ENCODE results near the gene LDLRAD2.
A peak's percentile ranks its signal among the peaks of the same experiment; 100 is the strongest.
"Not testable (repeated sequence)": the region's sequence is repeated elsewhere in the genome, so short reads cannot be mapped to it uniquely, and the experiment has no call there.

The LDLRAD2 gene

GRCh38 chr1:21811875-21812305 lies at the start of gene LDLRAD2:
LDLRAD2 (plus strand) TSS chr1:21812265; CDS start chr1:21812452, 187 bp downstream.
- no peak for DNase-seq

GRCh38 chr1:21763236-21763635 lies 48.8 kb upstream of the LDLRAD2 start:
- DNase-seq = no peak

DNA sequence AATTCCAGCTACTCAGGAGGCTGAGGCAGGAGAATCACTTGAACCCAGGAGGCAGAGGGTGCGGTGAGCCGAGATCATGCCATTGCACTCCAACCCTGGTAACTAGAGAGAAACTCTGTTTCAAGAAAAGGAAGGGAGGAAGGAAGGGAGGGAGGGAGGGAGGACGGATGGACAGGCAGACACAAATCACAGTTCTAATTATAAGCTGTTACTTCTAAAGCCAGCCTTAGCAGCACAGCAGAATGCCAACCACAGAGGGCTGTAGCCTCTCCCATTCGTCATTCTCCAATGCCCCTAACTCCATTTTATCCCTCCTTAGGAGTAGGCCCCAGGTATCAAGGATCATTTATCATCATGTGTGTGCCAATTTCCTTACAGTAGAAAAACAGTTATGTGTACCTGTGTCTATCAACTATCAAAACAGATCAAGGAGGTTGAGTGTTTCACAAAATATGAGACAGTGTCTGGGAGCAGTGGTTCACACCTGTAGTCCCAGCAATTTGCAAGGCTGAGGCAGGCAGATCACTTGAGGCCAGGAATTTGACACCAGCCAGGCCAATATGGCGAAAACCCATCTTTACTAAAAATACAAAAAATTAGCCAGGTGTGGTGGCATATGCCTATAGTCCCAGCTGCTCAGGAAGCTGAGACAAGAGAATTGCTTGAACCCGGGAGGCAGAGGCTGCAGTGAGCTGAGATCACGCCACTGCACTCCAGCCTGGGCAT lies 48.2 kb upstream of the LDLRAD2 start:
- no peak for DNase-seq

DNA sequence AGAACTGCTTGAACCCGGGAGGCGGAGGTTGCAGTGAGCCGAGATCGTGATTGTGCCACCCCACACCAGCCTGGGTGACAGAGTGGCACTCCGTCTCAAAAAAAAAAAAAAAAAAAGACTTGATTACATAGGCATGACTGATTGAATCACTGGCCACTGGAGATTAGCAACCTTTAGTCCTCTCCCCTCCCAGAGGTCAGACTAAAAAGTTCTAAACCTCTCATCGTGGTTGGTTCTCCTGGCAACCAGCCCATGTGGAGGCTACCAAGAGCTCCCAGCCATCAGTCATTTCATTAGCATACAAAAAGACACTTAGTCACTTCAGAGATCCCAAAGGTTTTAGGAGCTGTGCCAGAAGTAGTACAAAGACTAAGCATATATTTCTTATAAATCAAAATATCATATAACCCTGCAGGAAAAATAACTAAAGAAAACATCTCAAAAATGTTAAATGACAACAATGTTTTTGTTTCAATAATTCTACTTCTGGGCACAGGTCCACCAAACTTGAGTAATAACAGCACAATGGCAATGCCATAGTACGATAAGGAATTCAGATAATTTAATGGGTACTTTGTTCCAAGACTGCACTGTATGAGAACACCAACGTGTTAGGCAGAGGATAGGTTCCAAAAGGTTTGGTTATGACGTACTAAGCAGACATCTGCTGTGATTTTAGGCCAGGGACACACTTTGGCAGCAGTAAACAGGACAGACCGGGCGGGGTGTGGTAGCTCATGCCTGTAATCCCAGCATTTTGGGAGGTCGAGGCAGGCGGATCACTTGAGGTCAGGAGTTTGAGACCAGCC lies 47.2 kb upstream of the LDLRAD2 start:
- DNase-seq = peak in 1 of 58 donors; percentile 75

DNA sequence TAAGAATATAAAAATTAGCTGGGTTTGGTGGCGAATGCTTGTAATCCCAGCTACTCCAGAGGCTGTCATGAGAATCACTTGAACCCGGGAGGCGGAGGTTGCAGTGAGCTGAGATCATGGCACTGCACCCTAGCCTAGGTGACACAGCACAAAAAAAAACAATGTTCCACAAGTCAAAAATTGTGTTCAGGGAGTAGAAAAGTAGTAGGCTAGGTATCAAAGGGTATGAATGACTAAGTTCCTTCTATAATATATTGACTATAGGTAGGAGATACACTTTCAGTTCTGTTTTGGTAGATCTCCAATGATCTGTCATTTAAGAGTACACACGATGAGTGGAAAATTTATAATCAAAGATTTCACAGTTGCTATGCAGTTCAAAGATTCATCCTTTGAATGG lies 45.9 kb upstream of the LDLRAD2 start:
- DNase-seq = no peak

GRCh38 chr1:21767106-21767505 lies 45.0 kb upstream of the LDLRAD2 start:
- DNase-seq = not testable (repeated sequence)

DNA sequence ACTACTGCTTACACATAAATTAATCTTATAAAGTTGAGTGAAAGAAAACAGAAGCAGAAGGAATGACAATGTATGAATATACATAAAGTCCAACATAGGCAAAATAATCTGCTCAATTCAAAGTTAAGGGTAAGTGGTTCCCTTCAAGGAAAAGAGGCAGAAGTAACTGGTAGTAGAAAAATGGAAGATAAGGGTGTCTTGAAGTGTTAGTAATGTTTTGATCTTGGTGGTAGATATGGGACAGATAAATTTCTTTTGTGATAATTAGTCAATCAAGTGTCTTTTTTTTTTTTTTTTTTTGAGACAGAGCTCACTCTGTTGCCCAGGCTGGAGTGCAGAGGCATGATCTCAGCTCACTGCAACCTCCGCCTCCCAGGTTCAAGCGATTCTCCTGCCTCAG lies 41.9 kb upstream of the LDLRAD2 start:
- DNase-seq = no peak

DNA sequence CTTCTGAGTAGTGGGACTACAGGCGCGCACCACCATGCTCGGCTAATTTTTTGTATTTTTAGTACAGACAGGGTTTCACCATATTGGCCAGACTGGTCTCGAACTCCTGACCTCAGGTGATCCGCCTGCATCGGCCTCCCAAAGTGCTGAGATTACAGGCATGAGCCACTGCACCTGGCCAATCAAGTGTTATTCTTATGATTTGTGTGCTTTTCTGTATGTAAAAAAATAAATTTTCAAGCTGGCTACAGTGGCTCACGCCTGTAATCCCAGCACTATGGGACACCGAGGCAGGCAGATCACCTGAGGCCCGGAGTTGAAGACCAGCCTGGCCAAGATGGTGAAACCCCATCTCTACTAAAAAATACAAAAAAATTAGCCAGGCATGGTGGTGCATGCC lies 41.5 kb upstream of the LDLRAD2 start:
- DNase-seq = not testable (repeated sequence)

- DNase-seq = not testable (repeated sequence)
Observed at GRCh38 chr1:21771672-21772071, 40.4 kb upstream of the LDLRAD2 start.

- DNase-seq = no peak
Observed at GRCh38 chr1:21773585-21773984, 38.5 kb upstream of the LDLRAD2 start.

DNA sequence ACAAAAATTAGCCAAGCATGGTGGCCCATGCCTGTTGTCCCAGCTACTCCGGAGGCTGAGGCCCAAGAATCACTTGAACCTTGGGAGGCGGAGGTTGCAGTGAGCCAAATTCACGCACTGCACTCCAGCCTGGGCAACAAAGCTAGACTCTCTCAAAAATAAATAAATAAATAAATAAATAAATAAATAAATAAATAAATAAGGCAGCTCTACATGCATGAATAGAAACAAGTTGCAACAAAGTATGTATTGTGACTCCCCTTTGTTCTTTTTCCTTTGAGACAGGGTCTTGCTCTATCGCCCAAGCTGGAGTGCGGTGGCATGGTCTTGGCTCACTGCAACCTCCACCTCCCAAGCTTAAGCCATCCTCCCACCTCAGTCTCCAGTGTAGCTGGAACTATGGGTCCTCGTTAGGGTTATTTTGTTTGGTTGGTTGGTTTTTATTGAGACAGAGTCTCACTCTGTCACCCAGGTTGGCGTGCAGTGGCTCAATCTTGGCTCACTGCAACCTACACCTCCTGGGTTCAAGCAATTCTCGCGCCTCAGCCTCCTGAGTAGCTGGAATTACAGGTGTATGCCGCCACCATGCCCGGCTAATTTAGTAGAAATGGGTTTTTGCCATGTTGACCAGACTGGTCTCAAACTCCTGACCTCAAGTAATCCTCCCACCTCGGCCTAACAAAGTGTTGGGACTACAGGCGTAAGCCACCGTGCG lies 37.1 kb upstream of the LDLRAD2 start:
- no peak for DNase-seq

DNA sequence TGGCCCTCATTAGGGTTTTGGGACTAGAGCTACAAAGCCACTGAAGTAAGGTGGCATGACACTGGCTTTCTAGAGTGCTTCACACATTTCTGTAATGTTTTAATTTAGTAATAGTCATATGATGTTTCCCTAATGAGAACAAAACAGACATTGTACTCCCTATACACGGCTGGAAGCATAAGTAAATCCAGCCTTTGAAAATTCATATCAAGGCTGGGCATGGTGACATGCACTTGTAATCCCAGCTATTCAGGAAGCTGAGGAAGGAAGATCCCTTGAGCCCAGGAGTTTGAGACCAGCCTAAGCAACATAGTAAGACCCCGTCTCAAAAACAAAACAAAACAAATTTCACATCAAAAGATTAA lies 36.5 kb upstream of the LDLRAD2 start:
- DNase-seq = peak in 2 of 58 donors; percentile 1 to 2

GRCh38 chr1:21775985-21776562 lies 36.0 kb upstream of the LDLRAD2 start:
- no peak for DNase-seq

GRCh38 chr1:21776925-21777324 lies 35.1 kb upstream of the LDLRAD2 start:
- DNase-seq = not testable (repeated sequence)

- DNase-seq = no peak
Observed at GRCh38 chr1:21778405-21778727, 33.7 kb upstream of the LDLRAD2 start.

GRCh38 chr1:21779613-21780521 lies 32.2 kb upstream of the LDLRAD2 start:
- no peak for DNase-seq

DNA sequence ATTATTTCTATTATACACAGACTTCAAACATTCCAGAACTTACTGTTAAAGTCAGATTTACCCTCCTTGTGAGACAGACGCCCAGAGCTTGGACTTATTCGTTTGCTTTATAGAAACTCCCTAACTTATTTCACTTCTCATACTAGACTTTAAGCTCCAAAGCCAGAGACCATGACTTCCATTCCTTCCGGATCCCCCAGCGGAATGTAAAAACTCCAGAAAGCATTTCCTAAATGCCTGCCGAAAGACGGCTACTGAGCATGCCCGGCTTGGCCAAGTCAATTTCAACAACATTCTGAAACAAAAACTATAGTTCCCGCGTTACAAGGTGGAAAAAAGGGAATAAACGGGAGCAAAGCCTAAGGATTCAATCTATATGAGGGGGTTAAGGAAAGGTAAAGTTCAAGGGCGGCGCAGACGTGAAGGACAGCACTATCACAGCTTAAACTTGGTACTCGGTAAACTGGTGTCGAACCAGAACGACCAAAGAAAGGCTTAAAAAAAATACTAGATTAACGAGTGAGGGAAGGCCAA lies 30.2 kb upstream of the LDLRAD2 start:
- DNase-seq = peak in 2 of 58 donors; percentile 1 to 6

DNA sequence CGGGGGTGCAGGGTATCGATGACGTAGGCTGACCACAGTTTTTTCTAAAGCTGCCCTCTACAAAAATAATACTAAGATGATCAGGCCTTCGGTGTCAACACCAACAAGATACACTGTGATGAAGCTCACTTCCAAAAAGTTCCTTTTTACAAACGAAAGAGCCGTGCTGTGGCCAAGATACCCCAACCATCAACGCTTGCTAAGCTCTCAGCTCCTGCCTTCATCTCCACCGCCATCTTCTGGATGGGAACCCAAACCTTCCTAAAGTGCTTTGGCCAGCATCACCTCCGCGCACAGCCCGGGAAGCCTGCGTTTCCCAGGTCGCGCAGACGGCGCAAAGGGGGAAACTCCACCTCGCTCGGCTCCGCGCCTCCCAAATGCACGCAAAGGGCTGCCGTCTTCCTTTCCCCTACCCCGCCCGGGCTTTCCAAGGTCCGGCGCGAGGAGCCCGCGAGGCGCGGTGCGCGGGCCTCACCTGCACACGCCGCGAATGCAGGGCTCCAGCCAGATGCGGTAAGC lies 29.7 kb upstream of the LDLRAD2 start:
- DNase-seq = peak in 49 of 58 donors; percentile 10 to 72 (median 48)

GRCh38 chr1:21782868-21783678 lies 29.0 kb upstream of the LDLRAD2 start, which contains the start of gene USP48:
USP48 (minus strand) TSS chr1:21783149; CDS start chr1:21782957, 192 bp downstream.
- peak; percentile 73 to 98 (median 94) for DNase-seq
